Globus pallidus (tissue), 1 donor: ENCODE measurements around the gene PLCL1.

ENCODE experiments used
- DNase-seq: peaks from one replicate; pipeline ENCODE4 v3.0.0-alpha.2; 2015; ENCODE audit warnings: low spot score

Gene PLCL1

GRCh38 chr2:197927994-197928393, 123.6 kb downstream of the PLCL1 start:
- DNase-seq: no peak

- no peak for DNase-seq
Measured at GRCh38 chr2:197929008-197929885, 124.9 kb downstream of the PLCL1 start.

- no peak for DNase-seq
Measured at GRCh38 chr2:197929886-197930227, 125.5 kb downstream of the PLCL1 start.

GRCh38 chr2:197930570-197931278, 126.3 kb downstream of the PLCL1 start:
- DNase-seq: no peak

- DNase-seq: no peak
Measured at GRCh38 chr2:197931661-197932312, 127.4 kb downstream of the PLCL1 start.

GRCh38 chr2:197932374-197932773, 128.0 kb downstream of the PLCL1 start:
- DNase-seq: no peak

GRCh38 chr2:197934261-197934933, 130.0 kb downstream of the PLCL1 start:
- no peak for DNase-seq

GRCh38 chr2:197934934-197935289, 130.5 kb downstream of the PLCL1 start:
- DNase-seq: no peak

GRCh38 chr2:197937814-197938213, 133.4 kb downstream of the PLCL1 start:
- no peak for DNase-seq

GRCh38 chr2:197938555-197938954, 134.2 kb downstream of the PLCL1 start:
- DNase-seq: no peak

- DNase-seq: no peak
Measured at GRCh38 chr2:197939787-197940186, 135.4 kb downstream of the PLCL1 start.

- DNase-seq: no peak
Measured at GRCh38 chr2:197940382-197940781, 136.0 kb downstream of the PLCL1 start.

- no peak for DNase-seq
Measured at GRCh38 chr2:197941715-197942114, 137.3 kb downstream of the PLCL1 start.

GRCh38 chr2:197943731-197944130, 139.3 kb downstream of the PLCL1 start:
- DNase-seq: no peak

GRCh38 chr2:197944416-197945096, 140.2 kb downstream of the PLCL1 start:
- no peak for DNase-seq

- no peak for DNase-seq
Measured at GRCh38 chr2:197946562-197946961, 142.2 kb downstream of the PLCL1 start.

GRCh38 chr2:197947219-197947757, 142.9 kb downstream of the PLCL1 start:
- no peak for DNase-seq

GRCh38 chr2:197949224-197949623, 144.8 kb downstream of the PLCL1 start:
- no peak for DNase-seq

GRCh38 chr2:197950006-197950405, 145.6 kb downstream of the PLCL1 start:
- DNase-seq: no peak

- DNase-seq: no peak
Measured at GRCh38 chr2:197950724-197951123, 146.3 kb downstream of the PLCL1 start.

GRCh38 chr2:197952540-197953202, 148.3 kb downstream of the PLCL1 start:
- no peak for DNase-seq
